ENCODE results near the gene IGDCC3.

The IGDCC3 gene

GRCh38 chr15:65420975-65421359 lies 43.2 kb upstream of the IGDCC3 start:
- peak overlapping the region; percentile 71 for H3K4me3 ChIP-seq (ENCODE audit: low read depth, low read length)
- no peak for TF ChIP-seq CTCF (IDR thresholded peaks at IDR 0.05; ENCODE audit: low read depth, low read length)

- no peak overlapping the region for H3K4me3 ChIP-seq (ENCODE audit: low read depth, low read length)
- TF ChIP-seq CTCF (IDR thresholded peaks at IDR 0.05; ENCODE audit: low read depth, low read length): no peak
These were observed 40.8 kb upstream of the IGDCC3 start for GRCh38 chr15:65418596-65418995.

DNA sequence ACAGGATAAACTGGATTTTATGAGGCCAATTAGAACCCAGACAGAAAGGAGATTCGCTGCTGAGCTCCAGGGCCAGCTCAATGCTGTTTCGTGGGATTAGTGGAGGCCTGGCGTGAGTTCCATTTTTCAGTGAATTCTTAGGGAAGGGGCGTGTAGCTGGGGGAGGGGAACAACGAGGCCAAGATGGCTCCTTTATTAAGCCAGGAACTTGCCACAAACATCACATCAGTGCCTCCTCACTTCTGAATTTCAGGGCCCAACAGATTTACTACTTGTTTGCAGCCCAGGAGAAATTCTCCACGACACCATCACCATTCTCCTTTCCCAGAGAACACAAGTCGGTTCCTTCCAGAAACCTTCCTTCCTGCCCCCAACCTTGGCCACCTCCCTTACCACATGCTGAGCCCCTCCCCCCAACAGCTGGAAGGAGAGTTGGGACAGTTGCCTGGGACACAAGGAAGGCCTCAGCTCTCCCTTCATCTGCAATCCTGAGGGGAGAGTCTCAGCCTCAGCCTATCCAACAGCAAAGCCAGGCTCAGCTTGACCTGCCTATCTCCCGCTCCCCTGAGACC lies 39.1 kb upstream of the IGDCC3 start:
- TF ChIP-seq CTCF (IDR thresholded peaks at IDR 0.05; ENCODE audit: low read depth, low read length): no peak
- no peak overlapping the region for H3K4me3 ChIP-seq (ENCODE audit: low read depth, low read length)

DNA sequence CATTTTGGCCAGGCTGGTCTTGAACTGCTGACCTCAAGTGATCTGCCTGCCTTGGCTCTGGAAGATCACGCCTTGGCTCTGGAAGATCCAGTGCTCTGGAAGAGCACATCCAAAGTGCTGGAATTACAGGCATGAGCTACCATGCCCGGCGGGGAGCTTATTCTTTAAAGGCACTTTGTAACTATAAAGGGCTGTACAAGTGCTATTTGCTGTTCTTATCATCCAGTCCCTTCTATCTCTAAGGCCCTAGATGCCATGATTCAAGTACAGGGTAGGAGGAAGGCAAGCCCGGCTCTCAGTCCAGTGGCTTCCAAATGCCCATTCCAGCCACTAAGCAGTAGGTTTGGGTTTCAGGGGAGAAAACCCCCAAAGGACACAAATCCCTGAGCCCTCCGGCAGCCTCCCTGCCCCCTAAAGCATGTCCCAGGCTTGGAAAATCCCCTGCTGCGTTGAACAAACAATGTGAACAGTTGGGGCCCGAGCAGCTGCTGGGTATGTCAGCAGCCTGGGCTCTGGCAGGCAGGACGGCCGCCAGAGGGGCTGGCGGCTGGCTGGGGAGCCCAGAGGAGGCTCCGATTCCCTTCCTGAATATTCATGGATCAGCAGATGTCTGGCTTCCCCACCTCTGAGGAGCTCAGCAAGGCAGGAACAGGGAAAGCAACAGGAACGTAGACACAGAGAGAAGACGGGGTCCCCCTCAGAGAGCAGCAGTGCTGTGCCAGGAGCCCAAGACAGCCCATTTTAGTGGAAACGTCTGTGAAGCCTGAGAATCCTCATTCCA lies 37.2 kb upstream of the IGDCC3 start:
- no peak overlapping the region for H3K4me3 ChIP-seq (ENCODE audit: low read depth, low read length)

DNA sequence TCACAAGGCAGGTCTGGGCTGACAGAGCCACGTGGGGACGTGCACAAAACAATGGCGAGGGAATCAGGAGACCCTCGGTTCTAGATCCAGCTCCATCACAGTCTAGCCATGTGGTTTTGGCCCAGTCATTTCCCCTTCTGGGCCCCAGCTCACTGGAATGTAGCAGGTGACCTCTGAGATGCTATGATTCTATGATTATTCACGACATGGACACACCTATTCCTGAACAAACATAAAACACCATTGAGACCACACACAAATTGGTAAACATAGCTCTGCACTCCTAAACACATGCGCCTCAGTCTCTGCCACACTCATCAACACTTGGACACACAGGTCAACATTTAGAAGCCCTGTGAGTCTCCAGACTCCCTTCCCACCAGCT lies 36.0 kb upstream of the IGDCC3 start:
- TF ChIP-seq CTCF (IDR thresholded peaks at IDR 0.05; ENCODE audit: low read depth, low read length): no peak
- H3K4me3 ChIP-seq (ENCODE audit: low read depth, low read length): no peak overlapping the region

More for the DNA sequence above, 37.2 kb upstream of the IGDCC3 start:
- no peak for TF ChIP-seq CTCF (IDR thresholded peaks at IDR 0.05; ENCODE audit: low read depth, low read length)

GRCh38 chr15:65413051-65413759 lies 35.4 kb upstream of the IGDCC3 start:
- no peak for TF ChIP-seq CTCF (IDR thresholded peaks at IDR 0.05; ENCODE audit: low read depth, low read length)
- H3K4me3 ChIP-seq (ENCODE audit: low read depth, low read length): no peak overlapping the region

- TF ChIP-seq CTCF (IDR thresholded peaks at IDR 0.05; ENCODE audit: low read depth, low read length): no peak
- no peak overlapping the region for H3K4me3 ChIP-seq (ENCODE audit: low read depth, low read length)
These were observed 34.8 kb upstream of the IGDCC3 start for GRCh38 chr15:65412556-65412955.
